ENCODE results near the gene TMEM33.

DNA sequence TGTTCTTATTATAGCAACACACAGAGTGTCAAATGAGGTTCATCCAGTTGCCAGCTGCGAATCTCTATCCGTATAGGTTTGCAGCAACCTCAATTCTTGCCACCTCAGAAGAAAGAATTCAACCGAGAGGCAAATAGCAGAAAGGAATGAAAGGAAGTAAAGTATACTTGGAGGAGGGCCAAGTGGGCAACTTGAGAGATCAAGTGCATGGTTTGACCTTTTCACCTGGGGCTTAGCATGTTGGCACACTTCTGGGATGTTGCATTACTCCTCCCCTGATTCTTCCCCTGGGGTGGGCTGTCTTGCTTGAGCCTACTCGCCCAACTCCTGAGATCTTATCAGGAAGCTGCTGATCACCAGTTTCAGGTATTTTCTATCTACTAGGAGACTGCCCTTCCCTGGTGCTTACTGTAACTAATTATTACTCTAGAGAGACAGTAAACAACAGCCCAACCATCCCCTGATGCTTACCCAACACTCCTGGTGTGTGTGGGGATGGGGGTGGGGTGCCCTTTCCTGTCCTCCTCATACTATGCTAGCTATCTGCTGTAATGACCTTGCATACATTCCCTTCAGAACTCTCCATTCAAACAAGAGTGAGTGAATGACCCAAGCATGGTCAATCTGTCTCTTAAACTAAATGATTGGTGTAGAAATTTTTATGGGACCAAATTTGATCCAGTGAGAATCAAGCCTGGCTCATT lies 7.3 kb upstream of the TMEM33 start:
- TF ChIP-seq TAF1 (IDR thresholded peaks at IDR 0.05; ENCODE audit: borderline replicate concordance, insufficient read depth, low read length) (no peak), SIN3A (IDR thresholded peaks at IDR 0.05; ENCODE audit: borderline replicate concordance, insufficient read depth, low read length) (no peak), POLR2AphosphoS5 (IDR thresholded peaks at IDR 0.05; ENCODE audit: low read depth, low read length) (no peak)
